ENCODE data around the gene SKA2. TPM values are rescaled to one million over a fixed set of nuclear protein-coding genes. Genes with fewer than 3 reads are reported as not detected.
A peak's percentile ranks its signal among the peaks of the same experiment; 100 is the strongest.

SKA2 gene, protein sequence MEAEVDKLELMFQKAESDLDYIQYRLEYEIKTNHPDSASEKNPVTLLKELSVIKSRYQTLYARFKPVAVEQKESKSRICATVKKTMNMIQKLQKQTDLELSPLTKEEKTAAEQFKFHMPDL
- total RNA-seq (2022) (54.6 and 57.5 TPM in 2 replicates), Bru-seq, nascent RNA (percentile 69 among the genes with signal in this experiment), BruChase-seq, experiment 1, labeled RNA remaining after a 6-hour chase (percentile 73 among the genes with signal in this experiment), BruChase-seq, experiment 2, labeled RNA remaining after a 2-hour chase (percentile 69 among the genes with signal in this experiment)
- long read RNA-seq, transcript SKA2-201 (4 exons, 2,798 nt) = major isoform, 42 of 91 reads
- long read RNA-seq, transcript SKA2-209 (4 exons, 570 nt) = minor isoform, 7 of 91 reads
- long read RNA-seq, transcript SKA2-206 (3 exons, 595 nt) = minor isoform, 22 of 91 reads
- long read RNA-seq, partial matches to known transcripts = 0 of 91 reads
- long read RNA-seq, other reads (novel, unspliced or antisense) = 8 of 91 reads

GRCh38 chr17:59154721-59155438 lies at the start of gene SKA2:
TSS of gene SKA2 (minus strand) at chr17:59155186. CDS start at chr17:59155163, 23 bp downstream.
- TF ChIP-seq, protein P1, sequence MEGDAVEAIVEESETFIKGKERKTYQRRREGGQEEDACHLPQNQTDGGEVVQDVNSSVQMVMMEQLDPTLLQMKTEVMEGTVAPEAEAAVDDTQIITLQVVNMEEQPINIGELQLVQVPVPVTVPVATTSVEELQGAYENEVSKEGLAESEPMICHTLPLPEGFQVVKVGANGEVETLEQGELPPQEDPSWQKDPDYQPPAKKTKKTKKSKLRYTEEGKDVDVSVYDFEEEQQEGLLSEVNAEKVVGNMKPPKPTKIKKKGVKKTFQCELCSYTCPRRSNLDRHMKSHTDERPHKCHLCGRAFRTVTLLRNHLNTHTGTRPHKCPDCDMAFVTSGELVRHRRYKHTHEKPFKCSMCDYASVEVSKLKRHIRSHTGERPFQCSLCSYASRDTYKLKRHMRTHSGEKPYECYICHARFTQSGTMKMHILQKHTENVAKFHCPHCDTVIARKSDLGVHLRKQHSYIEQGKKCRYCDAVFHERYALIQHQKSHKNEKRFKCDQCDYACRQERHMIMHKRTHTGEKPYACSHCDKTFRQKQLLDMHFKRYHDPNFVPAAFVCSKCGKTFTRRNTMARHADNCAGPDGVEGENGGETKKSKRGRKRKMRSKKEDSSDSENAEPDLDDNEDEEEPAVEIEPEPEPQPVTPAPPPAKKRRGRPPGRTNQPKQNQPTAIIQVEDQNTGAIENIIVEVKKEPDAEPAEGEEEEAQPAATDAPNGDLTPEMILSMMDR (IDR thresholded peaks at IDR 0.05; ENCODE audit: unreplicated experiment) = no peak
- H3K4me3 Mint-ChIP-seq (ENCODE audit: unreplicated experiment) = no peak within 1 kb of the TSS
- H3K9me3 Mint-ChIP-seq (ENCODE audit: unreplicated experiment) = no peaks in the 10 kb centered on the region
- ChIA-PET POLR2A (interaction anchor here (0.6 to 3.2 kb wide), 30 partner anchors 9 to 1523 kb away, joined by 3 to 56 read pairs (median 4); partner anchors contain the start of genes BCAS3, GDPD1, PPM1D and RAD51C), CTCF (interaction anchor here (0.5 to 1.3 kb wide), 6 partner anchors 9 to 552 kb away, joined by 3 to 6 read pairs (median 3); partner anchors contain the start of genes PTRH2 and VMP1)
- no peak within 1 kb of the TSS for H3K27ac Mint-ChIP-seq (ENCODE audit: low read depth, unreplicated experiment)
- DNase-seq (ENCODE audit: unreplicated experiment) = peak; percentile 89
- no peaks in the 10 kb centered on the region for H3K27me3 Mint-ChIP-seq (ENCODE audit: insufficient read depth, unreplicated experiment)
- peaks cover under 1% of the 10 kb centered on the region for H3K36me3 Mint-ChIP-seq (ENCODE audit: insufficient read depth, unreplicated experiment)
- intact Hi-C loops (cut with micrococcal nuclease) = loop anchor here (2.0 to 5.0 kb wide), 2 partner anchors 48 to 67 kb away; partner anchors contain the start of genes GDPD1 and TRIM37
- H3K4me1 Mint-ChIP-seq (ENCODE audit: insufficient read depth, unreplicated experiment) = peaks cover 44% of the 10 kb centered on the region
- TSS peak; percentile 34 for BruUV-seq (replicated peaks)

DNA sequence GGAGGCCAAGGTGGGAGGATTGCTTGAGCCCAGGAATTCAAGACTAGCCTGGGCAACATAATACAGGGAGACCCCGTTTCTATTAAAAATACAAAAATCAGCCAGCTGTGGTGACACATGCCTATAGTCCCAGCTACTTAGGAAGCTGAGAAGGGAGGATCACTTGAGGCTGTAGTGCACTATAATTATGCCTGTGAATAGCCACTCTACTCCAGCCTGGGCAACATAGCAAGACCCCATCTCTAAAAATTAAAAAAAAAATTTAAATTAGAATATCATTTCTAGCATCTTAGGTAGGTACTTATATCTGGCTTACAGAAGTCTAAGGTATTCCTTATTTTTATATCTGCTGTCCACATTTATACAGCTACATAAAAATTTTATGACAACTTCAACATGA lies 47.3 kb upstream of the SKA2 start:
- Mint-ChIP-seq H3K27me3 (ENCODE audit: insufficient read depth, unreplicated experiment) (no peaks in the 10 kb centered on the region), H3K36me3 (ENCODE audit: insufficient read depth, unreplicated experiment) (peaks cover 18% of the 10 kb centered on the region), H3K27ac (ENCODE audit: low read depth, unreplicated experiment) (no peak overlapping the region), H3K4me1 (ENCODE audit: insufficient read depth, unreplicated experiment) (no peaks in the 10 kb centered on the region), H3K4me3 (ENCODE audit: unreplicated experiment) (no peak overlapping the region), H3K9me3 (ENCODE audit: unreplicated experiment) (no peaks in the 10 kb centered on the region)
- no peak for DNase-seq (ENCODE audit: unreplicated experiment)
- intact Hi-C loops (cut with micrococcal nuclease) = no loop called here
- CTCF ChIA-PET = no interaction called here
- BruUV-seq (replicated peaks) = no TSS peak
- POLR2A ChIA-PET = no interaction called here
- TF ChIP-seq, protein P1 (IDR thresholded peaks at IDR 0.05; ENCODE audit: unreplicated experiment) = no peak

GRCh38 chr17:59199398-59199797 lies 44.4 kb upstream of the SKA2 start:
- no TSS peak for BruUV-seq (replicated peaks)
- TF ChIP-seq, protein P1 (IDR thresholded peaks at IDR 0.05; ENCODE audit: unreplicated experiment) = no peak
- CTCF ChIA-PET = interaction anchor here (0.6 kb wide), 1 partner anchor 20 kb away, joined by 3 read pairs; no protein-coding TSS in a partner anchor
- H3K36me3 Mint-ChIP-seq (ENCODE audit: insufficient read depth, unreplicated experiment) = peaks cover 18% of the 10 kb centered on the region
- intact Hi-C loops (cut with micrococcal nuclease) = no loop called here
- DNase-seq (ENCODE audit: unreplicated experiment) = no peak
- no peak overlapping the region for H3K4me3 Mint-ChIP-seq (ENCODE audit: unreplicated experiment)
- H3K27ac Mint-ChIP-seq (ENCODE audit: low read depth, unreplicated experiment) = no peak overlapping the region
- no peaks in the 10 kb centered on the region for H3K4me1 Mint-ChIP-seq (ENCODE audit: insufficient read depth, unreplicated experiment)
- POLR2A ChIA-PET = no interaction called here
- no peaks in the 10 kb centered on the region for H3K27me3 Mint-ChIP-seq (ENCODE audit: insufficient read depth, unreplicated experiment)
- no peaks in the 10 kb centered on the region for H3K9me3 Mint-ChIP-seq (ENCODE audit: unreplicated experiment)

Data from MCF 10A (cell line).